Left ventricle myocardium inferior (tissue), 1 donor: ENCODE results near the gene ITIH5. TPM values are rescaled to one million over a fixed set of nuclear protein-coding genes. Genes with fewer than 3 reads are reported as not detected.

ENCODE experiments used
- DNase-seq: peaks from one replicate; pipeline ENCODE4 v3.0.0-alpha.2; 2020
- H3K27ac ChIP-seq: fragments of 200-600 bp; replicated peaks from 2 replicates; pipeline ENCODE4 v1.8.0; 2021
- H3K27me3 ChIP-seq: fragments of 200-600 bp; 2 replicates; pipeline ENCODE4 v1.8.0; 2021; ENCODE audit warnings: low read depth
- H3K36me3 ChIP-seq: fragments of 200-600 bp; 2 replicates; pipeline ENCODE4 v1.8.0; 2021
- H3K4me1 ChIP-seq: fragments of 200-600 bp; 2 replicates; pipeline ENCODE4 v1.8.0; 2021
- H3K4me3 ChIP-seq: fragments of 200-600 bp; 2 replicates; pipeline ENCODE4 v1.8.0; 2021; ENCODE audit warnings: mild to moderate bottlenecking, moderate library complexity
- H3K9me3 ChIP-seq: fragments of 200-600 bp; replicated peaks from 2 replicates; pipeline ENCODE4 v1.8.0; 2021
- intact Hi-C: fragments of 100-400 bp; cut with micrococcal nuclease; formaldehyde crosslinking; loops from one replicate; pipeline ENCODE4 v1.11.0; 2022
- total RNA-seq: library from RNA; stranded (reverse); fragmentation: NEBNext Ultra II Directional; extraction: Animal tissue kit (Norgen Biotek cat#: 25700); gene quantifications from one replicate; pipeline ENCODE4 v1.2.1, GENCODE V29; 2021
- TF ChIP-seq, protein P1 (sequence below): fragments of 200-600 bp; IDR thresholded peaks from 2 replicates; pipeline ENCODE4 v1.8.0; 2021; ENCODE audit warnings: antibody characterized with exemption, mild to moderate bottlenecking, borderline replicate concordance
- donor health status: DM: no; HTN: yes; CAD: no; lungs with severe emphysema.

Gene ITIH5
- total RNA-seq, 1 donor from 2014 or later: 10.8 TPM

DNA sequence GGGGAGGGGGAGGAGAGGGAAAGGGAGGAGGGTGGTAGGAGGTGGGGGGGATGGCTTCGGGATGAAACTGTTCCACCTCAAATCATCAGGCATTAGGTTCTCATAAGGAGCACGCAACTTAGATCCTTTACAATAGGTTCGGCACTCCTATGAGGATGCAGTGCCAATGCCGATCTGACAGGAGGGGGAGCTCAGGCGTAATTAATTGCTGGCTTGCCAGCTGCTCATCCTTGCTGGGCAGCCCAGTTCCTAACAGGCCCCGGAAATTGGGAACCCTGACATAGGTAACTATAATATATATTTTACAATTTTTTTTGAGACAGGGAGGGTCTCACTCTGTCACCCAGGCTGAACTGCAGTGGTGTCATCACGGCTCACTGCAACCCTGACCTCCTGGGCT, 137.1 kb downstream of the ITIH5 start:
- no peak for DNase-seq
- H3K36me3 ChIP-seq: no peaks in the 10 kb centered on the region
- intact Hi-C loops: loop anchor here (5.0 kb wide), 1 partner anchor 158 kb away; no protein-coding TSS in a partner anchor
- H3K27ac ChIP-seq: no peak overlapping the region
- no peak overlapping the region for H3K4me3 ChIP-seq
- H3K27me3 ChIP-seq: peaks cover 35% of the 10 kb centered on the region
- TF ChIP-seq, protein P1, sequence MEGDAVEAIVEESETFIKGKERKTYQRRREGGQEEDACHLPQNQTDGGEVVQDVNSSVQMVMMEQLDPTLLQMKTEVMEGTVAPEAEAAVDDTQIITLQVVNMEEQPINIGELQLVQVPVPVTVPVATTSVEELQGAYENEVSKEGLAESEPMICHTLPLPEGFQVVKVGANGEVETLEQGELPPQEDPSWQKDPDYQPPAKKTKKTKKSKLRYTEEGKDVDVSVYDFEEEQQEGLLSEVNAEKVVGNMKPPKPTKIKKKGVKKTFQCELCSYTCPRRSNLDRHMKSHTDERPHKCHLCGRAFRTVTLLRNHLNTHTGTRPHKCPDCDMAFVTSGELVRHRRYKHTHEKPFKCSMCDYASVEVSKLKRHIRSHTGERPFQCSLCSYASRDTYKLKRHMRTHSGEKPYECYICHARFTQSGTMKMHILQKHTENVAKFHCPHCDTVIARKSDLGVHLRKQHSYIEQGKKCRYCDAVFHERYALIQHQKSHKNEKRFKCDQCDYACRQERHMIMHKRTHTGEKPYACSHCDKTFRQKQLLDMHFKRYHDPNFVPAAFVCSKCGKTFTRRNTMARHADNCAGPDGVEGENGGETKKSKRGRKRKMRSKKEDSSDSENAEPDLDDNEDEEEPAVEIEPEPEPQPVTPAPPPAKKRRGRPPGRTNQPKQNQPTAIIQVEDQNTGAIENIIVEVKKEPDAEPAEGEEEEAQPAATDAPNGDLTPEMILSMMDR: peak; percentile 65
- H3K9me3 ChIP-seq: no peaks in the 10 kb centered on the region
- H3K4me1 ChIP-seq: no peaks in the 10 kb centered on the region

DNA sequence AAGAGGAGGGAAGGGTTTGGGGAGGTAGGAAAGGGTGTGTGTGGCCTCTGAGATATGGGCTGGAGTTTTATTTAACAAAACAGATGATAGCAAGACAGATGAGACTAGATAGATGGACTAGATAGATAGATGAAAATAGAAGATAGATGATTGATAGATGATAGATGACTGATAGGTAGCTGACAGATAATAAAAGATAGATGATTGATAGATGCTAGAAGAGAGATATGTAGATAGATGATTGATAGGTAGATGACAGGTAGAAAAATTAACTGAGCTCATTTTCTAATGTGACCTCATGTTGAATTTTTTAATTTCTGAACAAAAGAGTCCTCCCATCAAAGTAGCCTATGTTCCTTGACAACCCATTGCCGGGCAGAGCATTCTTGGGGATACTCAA, 139.3 kb downstream of the ITIH5 start:
- TF ChIP-seq, protein P1: no peak
- intact Hi-C loops: loop anchor here (5.0 kb wide), 1 partner anchor 160 kb away; no protein-coding TSS in a partner anchor
- Histone ChIP-seq H3K9me3 (no peaks in the 10 kb centered on the region), H3K4me3 (no peak overlapping the region), H3K36me3 (no peaks in the 10 kb centered on the region), H3K27me3 (peaks cover 56% of the 10 kb centered on the region), H3K4me1 (no peaks in the 10 kb centered on the region), H3K27ac (no peak overlapping the region)
- DNase-seq: no peak

DNA sequence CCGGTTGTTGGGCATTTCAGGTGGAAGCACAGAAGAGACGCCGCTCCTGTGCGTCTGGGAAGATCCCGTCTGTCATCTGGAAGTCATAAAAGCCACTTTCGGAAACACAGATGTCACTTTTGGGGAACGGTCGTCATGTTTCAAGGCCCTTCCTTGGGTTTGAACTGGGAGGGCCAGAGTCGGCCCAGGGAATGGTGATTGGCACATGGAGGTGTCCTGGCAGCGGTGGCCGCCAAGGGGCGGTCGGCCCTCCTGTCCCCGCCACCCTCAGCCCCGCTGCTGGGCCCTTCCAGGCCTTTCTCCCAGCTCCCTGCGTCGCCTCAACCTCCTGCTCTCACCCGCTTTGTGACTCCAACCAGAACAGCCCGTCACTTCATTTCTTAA, 140.8 kb downstream of the ITIH5 start:
- TF ChIP-seq, protein P1: no peak

DNA sequence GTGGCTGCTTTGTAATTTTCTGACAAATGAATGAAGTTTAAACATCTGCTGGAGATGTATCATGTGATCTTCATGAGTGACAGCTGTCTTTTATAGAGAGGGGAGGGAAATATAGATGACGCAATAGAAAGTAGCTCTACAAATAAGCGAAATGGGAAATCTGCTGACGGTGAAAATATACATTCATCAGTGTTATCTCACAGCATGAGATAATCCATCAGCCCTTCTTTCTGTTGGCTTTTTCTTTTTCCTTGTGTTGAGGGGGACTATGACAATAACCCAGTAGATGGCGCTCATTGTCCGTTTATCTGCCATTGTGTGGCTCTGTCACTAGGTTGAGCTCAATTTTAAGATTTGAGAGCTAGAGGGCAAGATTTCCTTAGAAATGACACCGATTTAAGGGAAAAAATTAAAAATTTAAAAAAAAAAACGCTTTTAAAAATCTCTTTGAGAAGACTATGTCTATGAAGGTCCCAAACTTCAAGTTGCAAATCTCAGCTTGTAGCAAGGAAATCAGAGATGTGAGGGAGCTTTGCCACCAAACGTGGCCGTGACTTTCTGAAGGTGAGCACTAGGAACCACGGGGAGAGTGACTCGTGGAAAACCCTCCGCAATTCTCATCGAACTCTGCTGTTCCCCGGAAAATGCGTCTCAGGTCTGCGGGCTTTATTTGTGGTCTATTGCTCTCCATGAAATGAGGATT, 141.3 kb downstream of the ITIH5 start:
- peaks cover 62% of the 10 kb centered on the region for H3K27me3 ChIP-seq
- TF ChIP-seq, protein P1: peak; percentile 86
- H3K36me3 ChIP-seq: no peaks in the 10 kb centered on the region
- intact Hi-C loops: loop anchor here (5.0 kb wide), 1 partner anchor 162 kb away; no protein-coding TSS in a partner anchor
- H3K9me3 ChIP-seq: no peaks in the 10 kb centered on the region
- H3K4me1 ChIP-seq: no peaks in the 10 kb centered on the region
- no peak overlapping the region for H3K27ac ChIP-seq
- DNase-seq: no peak
- H3K4me3 ChIP-seq: no peak overlapping the region

More for the DNA sequence above, 140.8 kb downstream of the ITIH5 start:
- Histone ChIP-seq H3K27ac (no peak overlapping the region), H3K27me3 (peaks cover 58% of the 10 kb centered on the region), H3K4me3 (no peak overlapping the region), H3K36me3 (no peaks in the 10 kb centered on the region), H3K4me1 (no peaks in the 10 kb centered on the region), H3K9me3 (no peaks in the 10 kb centered on the region)
- DNase-seq: no peak
- intact Hi-C loops: loop anchor here (5.0 kb wide), 1 partner anchor 161 kb away; no protein-coding TSS in a partner anchor

DNA sequence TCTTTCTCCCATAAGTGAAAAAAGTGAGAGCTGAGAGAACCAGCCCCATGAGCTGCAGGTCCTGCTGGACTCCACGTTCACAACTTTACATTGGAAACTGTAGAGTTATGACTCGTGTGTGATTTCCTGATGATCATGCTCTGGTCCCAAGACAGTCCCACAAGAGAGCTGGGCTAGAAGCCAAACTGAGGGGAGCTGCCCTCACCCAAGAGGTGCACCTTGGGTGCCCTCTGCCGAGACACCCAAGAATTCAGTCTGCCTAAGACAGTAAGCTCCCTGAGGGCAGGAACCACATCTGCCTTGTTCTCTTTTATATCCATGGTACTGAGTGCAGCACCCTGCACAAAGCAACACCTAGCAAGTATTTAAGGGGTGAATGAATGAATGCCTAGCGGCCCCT, 143.1 kb downstream of the ITIH5 start:
- Histone ChIP-seq H3K27ac (no peak overlapping the region), H3K27me3 (peaks cover 57% of the 10 kb centered on the region), H3K4me3 (no peak overlapping the region), H3K36me3 (no peaks in the 10 kb centered on the region), H3K4me1 (no peaks in the 10 kb centered on the region), H3K9me3 (no peaks in the 10 kb centered on the region)
- intact Hi-C loops: no loop called here
- DNase-seq: no peak
- TF ChIP-seq, protein P1: no peak
